GM12892 (cell line): ENCODE data around the gene DGKI.

Source experiments
- POLR2AphosphoS5 ChIP-seq: IDR thresholded peaks from 2 replicates; pipeline ENCODE4 v1.6.1; 2011; ENCODE audit warnings: low read depth, low read length, control low read depth
- TAF1 ChIP-seq: IDR thresholded peaks from 2 replicates; pipeline ENCODE4 v1.6.1; 2011; ENCODE audit warnings: low read depth, mild to moderate bottlenecking, control low read depth, low read length, borderline replicate concordance

DNA sequence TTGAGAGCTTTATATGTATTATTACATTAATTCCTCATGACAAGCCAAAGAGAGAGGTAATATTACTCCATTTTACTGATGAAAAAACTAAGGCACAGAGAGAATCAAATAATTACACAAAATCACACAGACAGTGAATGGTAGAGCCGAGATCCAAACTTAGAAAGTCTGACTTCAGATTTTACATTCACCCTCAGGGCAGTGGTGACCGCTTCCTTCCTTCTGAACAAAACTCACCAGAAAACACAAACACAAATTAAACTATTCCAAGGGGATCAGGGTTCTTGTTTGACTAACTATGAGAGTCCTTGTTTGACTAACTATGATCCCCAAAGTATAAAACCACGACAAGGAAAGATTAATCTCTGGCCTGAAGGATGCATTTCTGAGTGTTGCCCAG lies 435.3 kb downstream of the DGKI start:
- TF ChIP-seq TAF1 = no peak
- no peak for TF ChIP-seq POLR2AphosphoS5
